SIG-M5 (cell line): ENCODE results near the gene CCDC66.

Experiments
- DNase-seq: peaks from one replicate; lab custom pipeline; 2025; lab: John Stamatoyannopoulos, UW

The CCDC66 gene

DNA sequence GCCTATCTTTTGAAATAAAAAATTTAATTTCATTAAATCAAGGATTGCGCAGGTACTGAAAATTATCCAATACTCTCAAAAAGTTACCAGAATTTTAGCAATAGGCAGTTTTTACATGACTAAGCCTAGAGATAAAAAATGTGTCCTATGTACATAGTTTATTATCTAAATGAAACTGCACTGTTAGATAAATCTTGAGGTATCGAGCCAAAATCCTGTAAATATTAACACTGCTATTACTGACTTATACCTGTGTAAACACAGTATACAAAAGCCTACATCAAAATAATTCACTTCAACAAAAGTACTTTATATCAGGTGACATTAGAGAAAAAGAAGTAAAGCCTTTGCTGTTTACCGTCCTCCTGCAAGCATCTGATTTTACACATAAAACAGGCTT lies 65.4 kb downstream of the CCDC66 start:
- DNase-seq, result no peak

DNA sequence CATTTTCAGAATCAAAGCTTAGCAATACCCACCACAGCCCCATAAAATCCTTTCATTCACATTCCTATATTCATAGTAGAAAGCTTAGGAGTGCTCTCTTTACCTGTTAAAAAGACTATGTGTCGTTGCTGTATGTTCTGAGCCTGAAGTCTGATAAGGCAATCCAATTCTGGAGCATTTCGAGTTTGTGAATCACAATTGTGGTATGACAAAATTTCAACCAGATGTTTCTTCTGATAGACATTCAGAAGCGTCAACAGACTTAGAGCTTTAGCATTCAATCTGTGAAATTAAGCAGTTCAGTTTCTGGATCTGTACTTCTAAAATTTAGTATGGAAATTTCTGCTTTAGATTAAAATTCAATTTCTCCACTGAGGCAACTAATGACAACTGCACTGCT lies 67.8 kb downstream of the CCDC66 start:
- DNase-seq, result no peak

DNA sequence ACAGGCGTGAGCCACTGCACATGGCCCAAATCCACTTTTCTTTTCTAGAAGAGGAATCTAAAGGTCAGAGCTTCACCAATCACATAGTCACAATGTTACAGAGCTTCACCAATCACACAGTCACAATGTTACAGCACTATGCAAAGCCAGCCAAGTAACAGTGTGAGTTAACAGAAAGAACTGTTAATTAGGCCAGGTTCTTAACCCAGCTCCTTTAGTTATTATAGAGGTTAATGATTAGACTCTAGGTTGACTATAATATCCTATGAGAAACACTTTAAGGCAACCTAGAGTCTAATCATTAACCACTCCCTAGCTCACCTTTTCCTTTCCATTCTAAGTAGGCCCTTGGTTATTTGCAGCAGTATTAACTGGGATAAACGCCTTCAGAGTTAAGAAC lies 72.1 kb downstream of the CCDC66 start:
- DNase-seq, result no peak

DNA sequence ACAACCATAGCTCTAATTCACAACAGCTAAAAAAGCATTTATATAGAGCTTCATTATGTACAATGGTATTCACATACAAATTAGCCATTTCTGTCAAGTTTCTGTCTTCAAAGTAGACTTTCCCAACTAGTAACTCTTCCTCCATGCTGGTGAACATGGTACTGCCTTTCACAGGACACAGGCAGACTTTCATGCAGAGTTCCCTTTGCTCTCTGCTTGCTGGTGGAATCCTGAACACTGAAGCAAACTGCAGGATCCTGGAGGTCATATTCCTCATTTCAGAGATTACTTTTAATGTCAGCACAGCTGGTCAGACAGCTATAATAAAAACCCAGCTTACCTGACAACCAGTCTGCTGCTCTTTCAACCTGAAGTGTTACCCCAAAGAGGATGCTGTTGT lies 72.5 kb downstream of the CCDC66 start:
- no peak for DNase-seq

DNA sequence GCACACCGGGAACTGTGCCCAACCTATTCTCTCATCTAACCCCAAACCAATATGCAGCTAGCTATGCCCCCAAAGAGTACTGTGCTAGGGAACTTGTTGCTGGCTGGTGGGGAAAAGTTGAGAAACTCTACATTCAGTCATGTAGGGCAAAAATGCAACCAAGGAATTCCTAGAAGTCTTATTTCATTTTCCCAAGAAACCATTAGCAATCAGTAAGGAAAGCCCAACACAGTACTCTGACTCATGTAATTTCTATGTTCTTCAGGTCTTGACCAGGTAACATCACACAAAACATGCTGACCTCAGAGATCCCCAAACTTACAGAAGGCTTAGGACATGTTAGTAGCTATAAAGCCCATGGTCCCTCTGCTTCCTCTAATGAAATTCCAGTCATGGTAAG lies 74.0 kb downstream of the CCDC66 start:
- DNase-seq, result no peak

DNA sequence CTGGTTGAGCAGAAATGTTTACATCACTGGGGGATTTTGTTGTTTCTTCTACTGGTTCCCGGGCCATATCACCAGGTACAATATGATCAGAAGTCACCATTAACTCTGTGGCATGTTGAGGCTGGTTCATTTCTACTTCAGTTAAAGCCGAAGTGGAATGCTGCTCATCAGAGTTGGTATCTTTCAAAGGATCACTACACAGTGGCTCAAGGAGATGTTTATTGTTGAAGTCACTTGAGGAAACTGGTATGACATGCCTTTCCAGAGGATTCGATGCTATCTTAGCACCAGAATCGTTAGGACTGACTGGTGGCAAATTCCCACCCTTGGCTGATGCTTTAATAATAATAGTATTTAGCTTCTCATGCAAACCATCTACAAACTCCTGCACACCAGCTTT lies 76.2 kb downstream of the CCDC66 start:
- DNase-seq, result no peak

DNA sequence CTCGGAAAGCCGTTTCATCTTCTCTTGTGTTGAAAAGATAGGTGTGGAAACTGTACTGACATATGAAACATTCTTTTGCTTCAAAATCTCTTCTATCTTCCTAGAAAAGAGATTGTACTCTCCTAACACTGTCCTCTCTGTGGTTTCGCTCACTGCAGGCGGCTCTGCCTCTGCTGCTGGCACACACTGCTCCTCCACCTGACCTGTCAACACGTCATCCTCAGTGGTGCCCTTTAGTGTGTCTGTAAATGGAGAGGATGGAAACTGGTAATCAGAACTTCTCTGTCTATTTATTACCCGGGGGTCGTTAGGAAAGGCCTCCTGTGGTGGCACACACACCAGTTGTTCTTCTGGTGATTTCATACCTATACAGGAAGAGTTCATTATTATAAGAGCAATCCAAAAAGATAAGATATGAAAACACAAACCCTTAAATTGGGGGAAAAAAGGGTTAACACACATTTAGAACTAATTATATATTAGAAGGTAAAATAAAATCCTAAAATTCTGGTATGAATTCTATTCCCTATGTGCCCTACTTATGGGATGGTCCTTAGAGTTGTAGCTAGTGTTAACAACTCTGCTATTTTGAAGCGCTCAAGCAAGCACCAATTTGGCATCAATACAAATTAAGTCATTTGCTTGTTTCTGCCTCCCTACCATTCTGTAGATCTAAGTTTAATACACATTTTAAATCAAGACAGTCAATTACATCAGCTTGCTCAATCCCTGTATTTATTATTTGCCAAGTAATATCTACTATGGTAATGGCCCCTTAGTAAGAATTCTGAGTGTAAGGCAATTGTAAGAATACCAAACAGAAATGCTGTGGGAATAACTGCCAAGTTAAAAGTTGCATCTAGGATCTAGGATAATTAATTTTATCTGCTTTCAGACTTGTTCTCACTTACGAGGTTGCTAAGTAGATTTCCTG lies 76.9 kb downstream of the CCDC66 start:
- no peak for DNase-seq

DNA sequence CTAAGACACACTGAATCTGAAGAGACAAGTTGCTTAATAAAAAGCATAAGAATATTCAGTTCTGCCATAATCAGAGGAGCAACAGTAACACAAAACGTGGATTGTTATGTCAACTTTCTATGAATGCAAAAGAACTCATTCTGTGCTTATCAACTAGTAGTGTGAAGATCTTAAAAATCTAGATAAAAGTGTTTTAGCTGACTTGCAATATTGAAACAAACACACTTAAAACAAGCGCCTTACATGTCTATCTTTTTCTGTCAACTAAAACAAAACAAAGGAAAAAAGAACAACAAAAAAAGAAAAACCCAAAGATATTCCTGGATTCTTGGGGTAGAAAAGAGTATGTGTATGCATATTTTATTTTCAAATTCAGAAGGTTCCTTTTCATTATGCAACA lies 88.4 kb downstream of the CCDC66 start:
- no peak for DNase-seq

DNA sequence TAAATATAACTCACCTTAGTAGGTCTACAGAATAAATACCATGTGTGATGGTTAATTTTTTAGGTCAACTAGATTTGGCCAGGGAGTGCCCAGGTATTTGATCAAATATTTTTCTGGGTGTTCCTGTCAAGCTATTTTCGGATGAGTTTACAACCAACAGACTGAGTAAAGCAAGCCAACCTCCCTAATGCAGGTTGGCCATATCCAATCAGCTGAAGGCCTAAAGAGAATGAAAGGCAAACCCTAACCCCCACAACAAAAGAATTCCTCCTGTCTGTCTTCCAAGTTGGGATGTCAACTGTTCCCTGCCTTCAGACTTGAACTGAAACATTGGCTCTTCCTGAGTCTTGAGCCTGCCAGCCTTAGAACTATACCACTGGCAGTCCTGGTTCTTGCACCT lies 97.5 kb downstream of the CCDC66 start:
- DNase-seq, result no peak

DNA sequence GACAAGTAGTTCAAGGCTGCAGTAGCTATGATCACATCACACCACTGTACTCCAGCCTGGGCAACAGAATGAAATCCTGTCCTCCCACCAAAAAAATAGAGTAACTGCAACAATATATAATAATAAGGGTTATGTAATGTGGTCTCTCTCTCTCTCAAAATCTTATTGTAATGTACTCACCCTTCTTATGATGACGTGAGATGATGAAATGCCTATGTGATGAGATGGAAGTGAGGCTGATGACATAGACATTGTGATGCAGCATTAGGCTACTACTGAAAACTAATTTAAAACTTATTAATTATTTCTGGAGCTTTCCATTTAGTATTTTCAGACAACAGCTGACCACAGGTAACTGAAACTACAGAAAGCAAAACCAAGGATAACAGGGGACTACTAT lies 98.7 kb downstream of the CCDC66 start:
- no peak for DNase-seq

DNA sequence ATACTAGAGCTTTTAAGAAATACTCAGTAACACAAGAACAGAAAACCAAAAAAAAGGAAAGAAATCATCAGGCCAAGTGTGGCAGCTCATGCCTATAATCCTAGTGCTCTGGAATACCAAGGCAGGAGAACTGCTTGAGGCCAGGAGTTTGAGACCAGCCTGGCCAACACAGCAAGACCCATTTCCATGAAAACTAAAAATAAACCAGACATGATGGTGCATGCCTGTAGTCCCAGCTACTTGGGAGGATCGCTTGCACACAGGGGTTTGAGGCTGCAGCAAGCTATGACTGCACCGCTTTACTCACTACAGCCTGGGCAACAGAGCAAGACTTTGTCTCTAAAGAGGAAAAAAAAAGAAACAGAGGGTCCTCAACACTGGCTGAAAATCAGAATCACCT lies 107.8 kb downstream of the CCDC66 start:
- DNase-seq, result no peak

DNA sequence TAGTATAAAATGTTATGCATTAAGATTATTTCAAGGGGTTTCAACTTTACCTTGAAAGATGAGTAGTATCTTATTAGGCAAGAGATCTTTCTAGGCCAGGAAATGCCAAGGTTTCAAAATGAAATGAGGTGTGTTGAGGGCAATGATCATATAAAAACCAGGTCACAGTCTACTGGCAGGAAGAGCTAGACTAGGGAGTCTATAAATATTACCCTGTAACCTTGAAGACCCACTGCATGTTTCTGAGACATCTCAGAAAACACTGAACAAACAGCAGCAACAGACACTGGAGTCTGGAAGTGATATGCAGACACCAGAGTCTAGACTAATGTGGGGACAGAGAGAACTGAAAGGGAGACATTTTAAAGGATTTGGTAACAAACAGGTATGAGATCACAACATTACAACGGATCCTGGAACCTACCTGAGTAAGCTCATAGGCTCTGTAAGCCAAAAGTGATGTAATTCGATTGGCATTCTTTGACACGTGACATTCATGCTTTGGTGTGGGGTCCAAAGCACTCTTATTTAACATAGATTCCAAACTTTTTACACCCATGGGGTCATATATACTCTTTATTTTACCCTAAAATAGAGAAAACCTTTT lies 111.1 kb downstream of the CCDC66 start:
- no peak for DNase-seq
